GM19099 (cell line): ENCODE results near the gene SDHC.

ENCODE experiments used
- POLR2A ChIP-seq: IDR thresholded peaks from 3 replicates; pipeline ENCODE4 v1.6.1; 2011; ENCODE audit warnings: low read depth; ENCODE audit not compliant: insufficient read length; ENCODE audit errors: extremely low read depth

SDHC gene

DNA sequence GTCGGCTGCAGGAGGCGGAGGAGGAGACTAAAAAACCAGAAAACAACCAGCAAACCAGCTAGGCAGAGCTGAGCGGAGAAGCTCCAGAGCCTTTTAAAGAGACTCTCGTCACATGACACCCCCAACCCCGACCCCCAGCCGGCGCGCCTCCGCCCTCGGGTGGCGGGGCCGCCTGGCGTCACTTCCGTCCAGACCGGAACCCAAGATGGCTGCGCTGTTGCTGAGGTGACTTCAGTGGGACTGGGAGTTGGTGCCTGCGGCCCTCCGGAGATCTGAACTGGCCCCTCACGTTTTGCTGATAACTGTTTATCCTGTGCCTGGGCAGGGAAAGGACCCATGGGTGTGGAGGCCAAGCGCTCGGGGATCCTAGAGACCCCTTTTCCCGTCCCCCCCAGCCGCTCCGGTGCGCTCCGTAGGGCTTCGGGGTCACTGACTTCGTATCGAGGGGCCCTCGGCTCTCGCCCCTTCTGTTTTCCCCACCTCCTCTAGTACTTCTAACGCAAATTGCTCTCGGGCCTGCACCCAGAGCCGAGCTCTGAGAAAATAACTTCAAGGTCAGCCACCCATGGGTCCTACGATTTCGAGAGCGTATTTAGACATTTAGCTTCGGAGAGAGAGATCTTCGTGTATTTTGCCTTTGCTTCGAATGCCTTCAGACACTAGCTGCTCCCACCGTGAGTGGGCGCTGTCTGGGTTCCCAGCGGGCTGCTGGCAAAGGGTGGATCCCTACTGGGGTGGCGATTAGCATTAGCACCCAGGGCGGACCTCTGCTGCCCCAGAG is at the start of gene SDHC:
TSS of gene SDHC (plus strand) at position 181 of the 781 bp plus-strand sequence. CDS start at position 206, 25 bp downstream.
- TF ChIP-seq POLR2A, result peak; percentile 96

DNA sequence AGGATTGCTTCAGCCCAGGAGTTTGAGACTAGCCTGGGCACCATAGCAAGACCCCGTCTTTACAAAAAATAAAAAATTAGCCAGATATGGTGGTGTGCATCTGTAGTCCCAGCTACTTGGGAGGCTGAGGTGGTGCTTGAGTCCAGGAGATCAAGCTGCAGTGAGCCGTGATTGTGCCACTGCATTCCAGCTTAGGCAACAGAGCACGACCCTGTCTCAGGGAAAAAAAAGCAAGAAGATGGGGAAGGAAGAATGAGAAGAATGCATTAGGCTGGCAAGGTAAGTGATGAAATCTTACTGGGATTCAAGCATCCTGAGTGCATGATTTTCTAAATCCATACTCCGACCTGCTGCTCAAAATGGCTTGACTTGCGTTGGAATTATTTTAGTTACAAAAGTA is 48.9 kb upstream of the SDHC start:
- no peak for TF ChIP-seq POLR2A

GRCh38 chr1:161266202-161266601 is 48.0 kb upstream of the SDHC start:
- TF ChIP-seq POLR2A, result no peak

DNA sequence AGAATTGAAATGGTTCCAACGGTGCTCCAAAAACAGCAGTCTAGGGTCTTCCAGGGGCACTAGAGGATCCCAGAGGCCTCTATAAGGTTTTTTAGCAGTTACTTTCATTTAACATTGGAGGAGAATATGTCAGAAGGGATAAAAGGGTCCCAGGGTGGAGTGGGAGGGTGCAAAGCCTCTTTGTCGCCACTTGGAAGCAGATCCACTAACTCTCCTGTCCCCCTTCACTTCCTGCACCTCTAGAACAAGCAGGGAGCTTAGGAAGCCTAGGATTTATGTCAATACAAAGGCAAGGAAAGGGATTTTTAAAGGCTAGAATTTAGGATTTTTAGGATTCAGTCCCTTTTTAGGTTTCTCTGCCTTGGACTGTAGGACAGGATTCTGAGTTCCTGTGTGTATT is 47.3 kb upstream of the SDHC start:
- TF ChIP-seq POLR2A, result no peak

GRCh38 chr1:161267321-161267720 is 46.9 kb upstream of the SDHC start:
- TF ChIP-seq POLR2A, result no peak

DNA sequence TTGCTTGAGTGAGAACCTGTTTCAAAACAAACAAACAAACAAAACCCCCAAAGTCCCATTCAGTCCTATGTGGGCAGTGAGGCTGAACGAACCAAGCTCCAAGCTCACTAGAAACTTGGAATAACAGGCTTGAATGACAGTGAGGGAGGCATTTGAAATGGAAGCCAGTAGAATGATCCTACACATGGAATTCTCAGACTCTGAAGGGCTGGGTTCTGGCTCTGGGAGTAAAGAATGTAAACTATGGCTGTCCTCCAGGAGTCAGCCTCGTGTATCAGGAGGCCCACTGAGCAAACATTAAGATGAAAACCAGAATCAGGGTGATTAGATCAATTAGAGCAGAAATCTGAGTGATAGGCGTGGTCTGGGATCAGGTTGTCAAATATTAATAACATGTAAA is 40.8 kb upstream of the SDHC start:
- TF ChIP-seq POLR2A, result no peak

DNA sequence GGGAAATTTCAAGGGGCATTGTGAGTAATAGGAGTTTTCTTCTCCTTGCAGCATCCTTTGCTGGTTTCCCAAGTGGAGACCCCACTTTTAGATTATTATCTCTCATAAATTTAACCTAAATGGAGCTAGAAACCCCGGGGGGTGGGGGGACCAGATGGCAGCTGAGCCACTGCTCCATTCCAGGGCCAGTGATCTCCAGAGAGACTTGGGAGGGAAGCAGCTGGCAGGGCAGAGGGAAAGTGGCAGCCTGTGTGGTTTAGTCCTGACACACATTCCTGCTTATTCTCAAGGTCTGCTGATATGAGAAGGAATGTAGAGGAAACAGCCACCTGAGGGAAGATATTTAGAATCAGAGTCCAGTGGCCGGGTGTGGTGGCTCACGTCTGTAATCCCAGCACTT is 39.3 kb upstream of the SDHC start:
- TF ChIP-seq POLR2A, result no peak

GRCh38 chr1:161282991-161283390 is 31.2 kb upstream of the SDHC start:
- no peak for TF ChIP-seq POLR2A

DNA sequence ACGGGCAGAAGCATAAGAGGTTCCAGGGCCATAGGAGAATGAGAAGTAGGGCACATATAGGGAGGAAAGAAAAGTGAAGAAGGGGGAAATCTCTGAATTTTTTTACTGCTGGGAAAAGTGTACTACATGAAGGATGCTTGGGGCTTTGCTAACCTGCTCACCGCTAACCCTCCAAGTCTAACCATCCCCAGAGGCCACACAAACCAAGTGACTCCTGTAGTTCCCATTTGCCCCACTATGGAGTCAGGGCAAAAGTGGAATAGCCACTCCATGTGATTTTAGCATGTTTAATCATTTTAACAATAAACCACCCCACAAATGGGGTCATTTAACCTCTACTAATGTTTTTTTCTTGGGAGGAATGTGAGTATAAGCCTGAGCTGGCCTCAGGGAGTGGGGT is 29.1 kb upstream of the SDHC start:
- no peak for TF ChIP-seq POLR2A

- no peak for TF ChIP-seq POLR2A
Observed at GRCh38 chr1:161285521-161285920, 28.7 kb upstream of the SDHC start.

GRCh38 chr1:161287482-161288054 is 26.6 kb upstream of the SDHC start:
- TF ChIP-seq POLR2A, result no peak

- no peak for TF ChIP-seq POLR2A
Observed at GRCh38 chr1:161290779-161291178, 23.4 kb upstream of the SDHC start.

GRCh38 chr1:161297415-161297814 is 16.8 kb upstream of the SDHC start:
- TF ChIP-seq POLR2A, result no peak

GRCh38 chr1:161298116-161298515 is 16.1 kb upstream of the SDHC start:
- TF ChIP-seq POLR2A, result no peak

GRCh38 chr1:161299347-161299746 is 14.8 kb upstream of the SDHC start:
- no peak for TF ChIP-seq POLR2A

GRCh38 chr1:161300478-161300877 is 13.7 kb upstream of the SDHC start:
- no peak for TF ChIP-seq POLR2A
